Ascending aorta (tissue), 2 donors: ENCODE results near the gene PDE7B. TPM values are rescaled to one million over a fixed set of nuclear protein-coding genes. Genes with fewer than 3 reads are reported as not detected.

Source experiments
- DNase-seq, 2 donors: peaks; one replicate each; pipeline ENCODE4 v3.0.0-alpha.2; 2019; ENCODE audit warnings: low spot score in 2 of 2
- H3K27ac ChIP-seq, 2 donors: fragments of 200-600 bp; sonication (generic); one replicate each; pipeline ENCODE4 v1.5.1; 2016 to 2017; ENCODE audit warnings: mild to moderate bottlenecking in 1 of 2
- H3K27me3 ChIP-seq: fragments of 200-600 bp; sonication (generic); one replicate; pipeline ENCODE4 v1.5.1; 2017
- H3K36me3 ChIP-seq, 2 donors: fragments of 200-600 bp; sonication (generic); one replicate each; pipeline ENCODE4 v1.5.1; 2016
- H3K4me1 ChIP-seq, 2 donors: fragments of 200-600 bp; sonication (generic); one replicate each; pipeline ENCODE4 v1.5.1; 2016 to 2017; ENCODE audit warnings: mild to moderate bottlenecking in 1 of 2
- H3K4me3 ChIP-seq, 2 donors: fragments of 200-600 bp; sonication (generic); one replicate each; pipeline ENCODE4 v1.5.1; 2016 to 2017; ENCODE audit warnings: mild to moderate bottlenecking in 1 of 2
- H3K9me3 ChIP-seq, 2 donors: fragments of 200-600 bp; sonication (generic); one replicate each; pipeline ENCODE4 v1.5.1; 2016
- CTCF ChIP-seq, 3 experiments: fragments of 200-600 bp in 2 of 3; fragments of 450-650 bp in 1 of 3; sonication (generic) in 2 of 3; IDR thresholded peaks; one replicate each; pipeline ENCODE4 v1.5.1; 2016 to 2019; ENCODE audit warnings: antibody characterized with exemption in 3 of 3, mild to moderate bottlenecking in 1 of 3, moderate library complexity in 1 of 3
- intact Hi-C: fragments of 100-400 bp; cut with DNase I; formaldehyde crosslinking; loops from one replicate; pipeline ENCODE4 v1.15.1; 2023
- total RNA-seq: library from RNA; depleted of rRNA; stranded (reverse); fragments of >200 nt; gene quantifications from one replicate; pipeline ENCODE4 v1.1.0, GENCODE V29; 2016

Gene PDE7B
- total RNA-seq, 1 donor from 2014 or later = 6.0 TPM

- Histone ChIP-seq H3K27ac (no peak overlapping the region), H3K4me3 (no peak overlapping the region), H3K4me1 (no peaks in the 10 kb centered on the region), H3K27me3 (no peaks in the 10 kb centered on the region), H3K36me3 (no peaks in the 10 kb centered on the region), H3K9me3 (no peaks in the 10 kb centered on the region)
- DNase-seq = no peak
- intact Hi-C loops = no loop called here
- no peak for TF ChIP-seq CTCF (IDR thresholded peaks at IDR 0.05)
These were observed 306.2 kb downstream of the PDE7B start for GRCh38 chr6:136157743-136158142.

GRCh38 chr6:136158387-136158821, 306.9 kb downstream of the PDE7B start:
- H3K4me3 ChIP-seq = no peak overlapping the region
- H3K9me3 ChIP-seq = no peaks in the 10 kb centered on the region
- TF ChIP-seq CTCF (IDR thresholded peaks at IDR 0.05) = no peak
- H3K27me3 ChIP-seq = no peaks in the 10 kb centered on the region
- DNase-seq = no peak
- no peak overlapping the region for H3K27ac ChIP-seq
- intact Hi-C loops = no loop called here
- no peaks in the 10 kb centered on the region for H3K4me1 ChIP-seq
- no peaks in the 10 kb centered on the region for H3K36me3 ChIP-seq

GRCh38 chr6:136158971-136159370, 307.5 kb downstream of the PDE7B start:
- Histone ChIP-seq H3K9me3 (no peaks in the 10 kb centered on the region), H3K4me1 (no peaks in the 10 kb centered on the region), H3K36me3 (no peaks in the 10 kb centered on the region), H3K27me3 (no peaks in the 10 kb centered on the region), H3K27ac (no peak overlapping the region), H3K4me3 (no peak overlapping the region)
- intact Hi-C loops = no loop called here
- no peak for TF ChIP-seq CTCF (IDR thresholded peaks at IDR 0.05)
- no peak for DNase-seq

GRCh38 chr6:136160250-136160649, 308.7 kb downstream of the PDE7B start:
- H3K4me3 ChIP-seq = no peak overlapping the region
- no peak for DNase-seq
- intact Hi-C loops = no loop called here
- no peaks in the 10 kb centered on the region for H3K9me3 ChIP-seq
- H3K36me3 ChIP-seq = no peaks in the 10 kb centered on the region
- H3K27me3 ChIP-seq = no peaks in the 10 kb centered on the region
- H3K27ac ChIP-seq = no peak overlapping the region
- TF ChIP-seq CTCF (IDR thresholded peaks at IDR 0.05) = no peak
- H3K4me1 ChIP-seq = no peaks in the 10 kb centered on the region

GRCh38 chr6:136161950-136162349, 310.4 kb downstream of the PDE7B start:
- H3K4me3 ChIP-seq = no peak overlapping the region
- H3K4me1 ChIP-seq = no peaks in the 10 kb centered on the region
- no peaks in the 10 kb centered on the region for H3K27me3 ChIP-seq
- no peak for DNase-seq
- H3K27ac ChIP-seq = no peak overlapping the region
- no peaks in the 10 kb centered on the region for H3K9me3 ChIP-seq
- intact Hi-C loops = no loop called here
- TF ChIP-seq CTCF (IDR thresholded peaks at IDR 0.05) = no peak
- H3K36me3 ChIP-seq = no peaks in the 10 kb centered on the region

- DNase-seq = no peak
- TF ChIP-seq CTCF (IDR thresholded peaks at IDR 0.05) = no peak
- H3K4me1 ChIP-seq = no peaks in the 10 kb centered on the region
- intact Hi-C loops = no loop called here
- no peak overlapping the region for H3K27ac ChIP-seq
- H3K4me3 ChIP-seq = no peak overlapping the region
- H3K27me3 ChIP-seq = no peaks in the 10 kb centered on the region
- no peaks in the 10 kb centered on the region for H3K36me3 ChIP-seq
- no peaks in the 10 kb centered on the region for H3K9me3 ChIP-seq
These were observed 311.8 kb downstream of the PDE7B start for GRCh38 chr6:136163260-136163659.
